HG02642 (cell line): ENCODE results near the gene HPSE2.

Source experiments
- ATAC-seq: cut with Tn5 transposase; IDR thresholded peaks from one replicate; pipeline ENCODE4 v1.9.1; 2021; ENCODE audit warnings: mild to moderate bottlenecking; ENCODE audit not compliant: unreplicated experiment, poor library complexity

HPSE2 gene

GRCh38 chr10:98481404-98481945, 754.2 kb downstream of the HPSE2 start:
- ATAC-seq: no peak

- ATAC-seq: no peak
These were observed 757.0 kb downstream of the HPSE2 start for GRCh38 chr10:98478430-98479222.

GRCh38 chr10:98477861-98478260, 757.8 kb downstream of the HPSE2 start:
- no peak for ATAC-seq

GRCh38 chr10:98474628-98475027, 761.0 kb downstream of the HPSE2 start:
- no peak for ATAC-seq

- ATAC-seq: no peak
These were observed 763.5 kb downstream of the HPSE2 start for GRCh38 chr10:98472196-98472595.

GRCh38 chr10:98470850-98471249, 764.8 kb downstream of the HPSE2 start:
- no peak for ATAC-seq

GRCh38 chr10:98469001-98469931, 766.4 kb downstream of the HPSE2 start:
- no peak for ATAC-seq

- ATAC-seq: peak; percentile 94
These were observed 767.9 kb downstream of the HPSE2 start for GRCh38 chr10:98467506-98468318.

- ATAC-seq: no peak
These were observed 768.7 kb downstream of the HPSE2 start for GRCh38 chr10:98466861-98467505.

GRCh38 chr10:98465866-98466265, 769.8 kb downstream of the HPSE2 start:
- no peak for ATAC-seq

- no peak for ATAC-seq
These were observed 771.5 kb downstream of the HPSE2 start for GRCh38 chr10:98463976-98464754.

- no peak for ATAC-seq
These were observed 772.6 kb downstream of the HPSE2 start for GRCh38 chr10:98463016-98463415.

- ATAC-seq: no peak
These were observed 774.2 kb downstream of the HPSE2 start for GRCh38 chr10:98461500-98461842.

GRCh38 chr10:98460837-98461499, 774.7 kb downstream of the HPSE2 start:
- no peak for ATAC-seq

GRCh38 chr10:98458809-98459784, 776.6 kb downstream of the HPSE2 start:
- no peak for ATAC-seq

GRCh38 chr10:98457721-98458120, 777.9 kb downstream of the HPSE2 start:
- ATAC-seq: no peak

- no peak for ATAC-seq
These were observed 778.8 kb downstream of the HPSE2 start for GRCh38 chr10:98456686-98457482.
